Upper lobe of left lung (tissue), 4 donors: Measurements from ENCODE around the gene USP22.

Experiments used
- POLR2A ChIP-seq, 4 donors: fragments of 450-650 bp; IDR thresholded peaks; one replicate each; pipeline ENCODE4 v1.5.1; 2016 to 2017; ENCODE audit warnings: antibody characterized with exemption in 4 of 4, mild to moderate bottlenecking in 2 of 4
- POLR2AphosphoS5 ChIP-seq, 2 donors: sonication (generic); formaldehyde crosslinking; IDR thresholded peaks; one replicate each; pipeline ENCODE4 v1.5.1; 2017; ENCODE audit warnings: antibody characterized with exemption in 2 of 2
- TF ChIP-seq, protein P1 (sequence below), 6 experiments: fragments of 450-650 bp in 4 of 6; fragments of 200-600 bp in 2 of 6; sonication (generic) in 2 of 6; IDR thresholded peaks; one replicate each; pipeline ENCODE4 v1.5.1; 2016 to 2019; ENCODE audit warnings: antibody characterized with exemption in 6 of 6

DNA sequence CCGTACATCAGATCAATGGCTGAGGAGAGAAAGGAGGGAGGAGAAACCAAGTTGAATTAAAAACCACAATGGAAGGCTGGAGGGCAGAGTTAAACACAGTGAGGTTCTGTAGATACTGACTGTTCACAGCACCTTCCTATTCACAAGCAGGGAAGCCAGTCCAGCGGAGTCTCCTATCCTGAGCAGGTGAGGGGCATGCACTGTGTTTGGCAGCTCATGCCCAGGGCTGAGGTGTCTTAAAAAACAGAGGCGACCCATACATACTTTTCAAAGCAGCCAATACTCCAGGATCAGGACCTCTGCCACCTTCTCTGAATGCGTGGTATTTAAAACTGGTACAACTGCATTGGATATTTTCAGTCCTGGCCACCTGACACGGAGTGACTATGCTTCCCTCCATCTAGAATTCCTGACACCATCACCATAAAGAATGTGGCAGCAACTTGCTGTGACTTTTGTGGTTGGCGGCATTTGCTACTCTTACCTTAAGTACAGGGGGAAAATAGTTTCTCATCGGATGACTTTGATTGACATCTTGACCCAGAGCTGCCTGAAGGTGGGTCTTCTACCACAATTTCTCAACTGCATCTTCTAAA lies 21.5 kb downstream of the USP22 start:
- TF ChIP-seq, protein P1, sequence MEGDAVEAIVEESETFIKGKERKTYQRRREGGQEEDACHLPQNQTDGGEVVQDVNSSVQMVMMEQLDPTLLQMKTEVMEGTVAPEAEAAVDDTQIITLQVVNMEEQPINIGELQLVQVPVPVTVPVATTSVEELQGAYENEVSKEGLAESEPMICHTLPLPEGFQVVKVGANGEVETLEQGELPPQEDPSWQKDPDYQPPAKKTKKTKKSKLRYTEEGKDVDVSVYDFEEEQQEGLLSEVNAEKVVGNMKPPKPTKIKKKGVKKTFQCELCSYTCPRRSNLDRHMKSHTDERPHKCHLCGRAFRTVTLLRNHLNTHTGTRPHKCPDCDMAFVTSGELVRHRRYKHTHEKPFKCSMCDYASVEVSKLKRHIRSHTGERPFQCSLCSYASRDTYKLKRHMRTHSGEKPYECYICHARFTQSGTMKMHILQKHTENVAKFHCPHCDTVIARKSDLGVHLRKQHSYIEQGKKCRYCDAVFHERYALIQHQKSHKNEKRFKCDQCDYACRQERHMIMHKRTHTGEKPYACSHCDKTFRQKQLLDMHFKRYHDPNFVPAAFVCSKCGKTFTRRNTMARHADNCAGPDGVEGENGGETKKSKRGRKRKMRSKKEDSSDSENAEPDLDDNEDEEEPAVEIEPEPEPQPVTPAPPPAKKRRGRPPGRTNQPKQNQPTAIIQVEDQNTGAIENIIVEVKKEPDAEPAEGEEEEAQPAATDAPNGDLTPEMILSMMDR (IDR thresholded peaks at IDR 0.05) = no peak
- TF ChIP-seq POLR2AphosphoS5 (IDR thresholded peaks at IDR 0.05) (no peak), POLR2A (IDR thresholded peaks at IDR 0.05) (no peak)
